HG03575 (cell line): ENCODE data around the gene CYP2U1.
"Not testable (repeated sequence)": the region's sequence is repeated elsewhere in the genome, so short reads cannot be mapped to it uniquely, and the experiment has no call there.

ENCODE experiments used
- ATAC-seq: cut with Tn5 transposase; IDR thresholded peaks from one replicate; pipeline ENCODE4 v1.9.1; 2021; ENCODE audit not compliant: unreplicated experiment, insufficient number of reproducible peaks, low FRiP score; ENCODE audit errors: extremely low read depth

Gene CYP2U1

GRCh38 chr4:107930821-107931774, at the start of gene CYP2U1:
CYP2U1 (plus strand) TSS chr4:107931549; CDS start chr4:107931644, 95 bp downstream.
- peak; percentile 80 for ATAC-seq

DNA sequence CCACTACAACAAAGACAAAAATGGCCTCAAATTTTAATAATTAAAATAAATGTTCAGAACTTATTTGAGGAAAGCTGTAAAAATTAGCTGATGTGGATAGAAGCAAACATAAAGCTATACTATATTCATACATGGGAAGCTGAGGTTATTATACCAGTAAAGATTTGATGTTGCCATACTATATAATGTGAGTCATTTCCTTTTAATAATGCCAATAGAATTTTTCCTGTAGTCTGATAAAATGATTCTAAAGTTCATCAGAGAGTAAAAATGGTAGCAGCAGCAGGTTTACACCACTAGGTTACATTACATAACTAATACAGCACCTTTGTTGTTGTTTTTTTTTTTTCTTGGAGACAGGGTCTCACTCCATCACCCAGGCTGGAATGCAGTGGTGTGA, 45.5 kb upstream of the CYP2U1 start:
- ATAC-seq: no peak

GRCh38 chr4:107888237-107888636, 43.1 kb upstream of the CYP2U1 start:
- no peak for ATAC-seq

DNA sequence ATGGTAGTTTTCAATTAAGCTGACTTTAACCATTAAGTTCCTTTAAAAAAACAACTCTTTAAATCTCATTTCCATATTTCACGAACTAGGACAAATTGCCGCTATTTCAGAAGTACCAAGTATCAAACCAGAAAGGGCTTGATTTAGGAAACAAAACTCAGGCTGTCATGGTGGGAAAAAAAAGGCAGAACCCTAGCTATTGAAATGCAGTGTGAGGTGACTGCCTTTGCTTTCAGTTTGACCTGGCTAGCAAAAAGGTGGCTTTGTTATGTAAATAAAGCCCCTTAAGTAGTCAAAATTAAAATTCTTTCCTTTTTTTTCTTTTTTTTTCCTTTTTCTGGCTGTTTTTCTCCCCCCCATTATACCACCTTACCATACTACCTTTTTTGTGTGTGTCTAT, 40.6 kb upstream of the CYP2U1 start:
- ATAC-seq: no peak

DNA sequence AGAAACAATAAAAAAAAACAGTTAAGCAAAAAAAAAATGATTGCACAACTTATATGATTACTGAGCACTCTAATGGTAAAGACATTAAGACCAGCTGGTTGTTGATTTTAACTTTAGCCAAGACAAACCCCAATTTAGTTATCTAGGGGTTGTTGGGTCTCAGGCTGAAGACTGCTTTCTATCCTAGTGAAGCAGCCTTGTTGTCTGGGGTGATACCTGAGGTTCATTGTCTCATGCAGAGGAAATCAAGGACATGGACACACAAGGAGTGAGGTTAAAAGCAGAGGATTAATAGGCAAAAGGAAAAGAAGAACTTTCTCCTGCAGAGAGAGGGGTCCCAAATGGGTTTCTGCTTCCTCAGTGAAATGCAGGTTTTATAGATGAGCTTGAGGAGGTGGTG, 40.0 kb upstream of the CYP2U1 start:
- no peak for ATAC-seq

DNA sequence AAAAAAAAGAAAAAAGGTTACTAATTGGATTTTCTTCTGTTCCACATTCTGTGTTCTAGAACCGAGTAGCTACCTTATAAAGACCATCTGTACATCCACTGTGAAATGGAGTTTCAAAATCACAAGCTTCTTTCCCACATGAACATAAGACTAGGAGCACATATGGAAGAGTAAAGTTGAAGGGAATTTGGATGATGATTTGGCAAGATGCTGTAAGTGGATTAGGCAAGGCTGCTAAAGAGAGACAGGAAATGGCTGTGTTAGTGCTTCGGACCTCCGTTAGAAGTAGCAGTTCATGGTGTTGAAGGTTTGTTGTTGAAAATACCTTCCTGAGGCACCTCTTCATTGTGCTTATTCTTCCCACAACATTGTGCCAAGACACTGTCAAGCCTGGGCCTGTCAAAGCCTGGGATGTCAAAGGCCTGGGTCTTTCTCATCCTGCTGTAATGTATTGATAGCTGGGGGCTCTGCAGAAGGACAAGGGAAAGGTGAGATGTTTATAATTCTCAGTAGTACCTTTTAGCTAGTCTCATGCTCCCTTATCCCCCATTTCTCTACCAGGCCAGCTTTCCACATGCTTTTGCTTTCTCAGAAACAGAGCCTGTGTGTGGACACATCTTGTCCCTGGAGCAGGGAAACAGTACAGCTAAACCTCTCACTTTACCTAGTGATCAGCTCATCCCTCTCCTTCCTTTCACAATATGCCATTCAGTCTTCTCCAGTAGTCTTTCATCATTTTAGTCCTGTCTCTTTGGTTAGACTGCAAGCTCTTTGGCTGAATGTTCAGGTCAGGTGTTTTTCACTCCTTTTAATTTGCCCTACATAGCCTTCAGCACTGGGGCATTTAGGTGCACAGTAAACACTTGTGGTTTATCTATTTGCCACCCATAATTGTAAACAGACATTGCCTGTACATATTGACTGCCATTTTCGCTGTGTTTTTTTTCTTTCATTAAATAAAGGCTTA, 37.9 kb upstream of the CYP2U1 start:
- no peak for ATAC-seq

GRCh38 chr4:107894138-107894603, 37.2 kb upstream of the CYP2U1 start:
- no peak for ATAC-seq

DNA sequence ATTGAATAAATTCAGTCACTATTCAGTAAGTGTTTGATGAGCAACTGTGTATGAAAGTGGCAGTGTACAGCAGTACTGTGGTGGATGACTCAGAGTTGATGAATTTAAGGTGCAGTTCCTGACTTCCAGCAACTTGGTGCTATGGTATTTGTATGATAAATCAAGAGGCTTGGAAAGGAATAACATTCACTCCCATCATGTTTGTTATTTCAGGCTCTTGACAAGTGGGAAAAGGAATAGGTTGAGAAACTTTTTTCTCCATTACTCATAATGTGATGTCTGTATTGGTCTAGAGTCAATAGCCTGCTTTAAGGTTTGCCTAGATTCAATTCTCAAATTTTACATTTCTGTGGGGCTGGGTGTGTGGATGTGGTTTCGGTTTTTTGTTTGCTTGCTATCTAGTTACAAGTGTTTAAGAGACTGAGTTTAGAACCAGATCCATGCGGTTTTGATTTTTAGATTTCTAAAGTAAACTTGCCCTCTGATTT, 35.1 kb upstream of the CYP2U1 start:
- no peak for ATAC-seq

DNA sequence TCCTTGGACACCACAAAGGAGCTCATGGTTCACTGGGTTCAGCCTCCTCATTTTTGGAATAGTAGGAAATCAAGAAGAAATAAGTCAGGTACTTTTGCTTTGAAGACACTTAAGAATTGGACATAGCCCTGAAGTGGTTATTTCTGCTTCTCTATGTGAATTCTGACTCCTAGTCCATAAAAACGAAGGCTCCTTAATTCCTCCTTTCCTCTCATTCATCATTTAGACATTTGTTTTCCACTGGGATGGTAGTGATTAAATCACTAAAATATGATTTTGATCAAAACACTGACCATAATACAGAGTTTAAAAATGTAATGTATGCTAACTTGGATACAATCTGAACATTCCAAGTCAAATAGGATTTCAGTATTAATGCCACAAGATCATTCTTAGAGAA, 34.7 kb upstream of the CYP2U1 start:
- ATAC-seq: no peak

DNA sequence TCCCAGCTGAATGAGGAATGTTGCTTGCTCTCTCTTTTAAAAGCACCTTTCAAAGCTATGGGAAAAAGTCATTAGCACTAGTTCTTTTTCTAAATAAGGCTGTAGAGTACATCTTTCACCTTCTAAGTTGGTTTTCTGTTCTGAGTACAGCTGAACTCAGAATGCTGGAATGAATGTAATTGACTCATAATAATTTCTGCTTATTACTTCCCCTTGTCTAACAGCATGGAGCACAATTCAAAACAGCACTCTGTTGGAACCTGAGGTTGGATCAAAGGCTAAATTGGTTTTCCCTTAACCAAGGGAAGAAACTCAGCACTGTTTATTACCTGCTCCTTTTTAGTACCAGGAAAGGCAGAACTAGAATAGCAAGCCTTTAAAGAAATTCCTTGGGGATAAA, 33.5 kb upstream of the CYP2U1 start:
- ATAC-seq: no peak

GRCh38 chr4:107900067-107900466, 31.3 kb upstream of the CYP2U1 start:
- no peak for ATAC-seq

- no peak for ATAC-seq
These were observed 30.8 kb upstream of the CYP2U1 start for GRCh38 chr4:107900508-107900907.

DNA sequence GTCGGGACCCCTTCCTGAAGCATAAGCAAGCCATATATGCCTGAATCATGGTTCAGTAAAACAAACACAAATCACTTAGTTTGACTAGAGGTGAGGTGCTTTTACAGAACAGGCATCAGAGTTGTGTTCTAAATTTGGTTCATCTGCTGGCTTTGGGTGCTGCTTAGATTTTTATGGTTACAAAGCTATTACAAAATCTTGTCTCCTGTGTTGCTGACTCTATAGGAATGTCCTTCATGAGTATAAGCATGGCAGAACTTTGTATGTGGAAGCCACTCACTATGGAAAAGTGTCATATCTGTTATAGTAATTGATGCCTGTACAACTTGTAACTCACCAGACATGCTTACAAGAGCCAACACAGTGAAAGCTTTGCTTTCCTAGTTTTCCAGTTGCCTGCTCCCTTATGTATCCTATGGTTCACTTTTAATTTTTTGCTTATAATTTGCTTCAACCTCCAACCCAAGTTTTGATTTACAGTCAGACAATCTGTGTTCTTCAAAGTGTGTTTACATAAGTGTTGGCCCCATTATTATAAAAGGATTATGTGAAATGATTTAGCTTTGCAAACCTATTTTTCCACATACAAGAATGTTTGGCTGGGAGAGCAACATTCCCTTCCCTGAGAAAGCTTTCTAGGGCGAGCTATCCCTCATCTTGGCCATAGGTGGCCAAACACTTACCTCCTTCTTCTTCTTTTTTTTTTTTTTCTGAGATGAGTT, 30.0 kb upstream of the CYP2U1 start:
- no peak for ATAC-seq

DNA sequence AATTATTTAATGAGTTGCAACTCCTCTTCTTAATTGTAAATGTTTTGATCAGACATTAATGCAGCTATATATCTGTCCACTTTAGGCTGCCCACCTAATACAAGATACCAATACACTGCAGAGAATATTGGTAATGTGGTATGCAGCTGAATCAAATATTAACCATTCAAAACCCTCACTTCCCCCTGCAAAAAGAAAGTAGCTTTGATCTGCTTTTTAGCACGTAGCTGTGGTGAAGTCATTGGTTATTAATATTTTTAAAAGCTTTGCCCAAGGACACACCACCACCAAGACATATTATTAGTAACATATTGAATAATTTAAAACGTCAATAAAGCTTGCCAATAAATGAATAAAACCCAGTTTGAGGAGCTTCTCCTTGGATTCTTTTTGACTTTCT, 28.6 kb upstream of the CYP2U1 start:
- ATAC-seq: peak; percentile 60

DNA sequence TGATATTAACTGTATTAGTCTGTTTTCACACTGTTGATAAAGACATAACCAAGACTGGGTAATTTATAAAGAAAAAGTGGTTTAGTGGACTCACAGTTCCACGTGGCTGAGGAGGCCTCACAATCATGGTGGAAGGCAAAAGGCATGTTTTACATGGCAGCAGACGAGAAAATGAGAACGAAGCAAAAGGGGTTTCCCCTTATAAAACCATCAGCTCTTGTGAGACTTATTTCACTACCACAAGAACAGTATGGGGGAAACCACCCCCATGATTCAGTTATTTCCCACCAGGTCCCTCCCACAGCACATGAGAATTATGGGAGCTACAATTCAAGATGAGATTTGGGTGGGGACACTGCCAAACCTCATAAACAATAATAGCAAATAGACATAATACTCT, 26.3 kb upstream of the CYP2U1 start:
- not testable (repeated sequence) for ATAC-seq

- no peak for ATAC-seq
These were observed 24.8 kb upstream of the CYP2U1 start for GRCh38 chr4:107906458-107907100.

GRCh38 chr4:107908377-107908776, 23.0 kb upstream of the CYP2U1 start:
- ATAC-seq: no peak

DNA sequence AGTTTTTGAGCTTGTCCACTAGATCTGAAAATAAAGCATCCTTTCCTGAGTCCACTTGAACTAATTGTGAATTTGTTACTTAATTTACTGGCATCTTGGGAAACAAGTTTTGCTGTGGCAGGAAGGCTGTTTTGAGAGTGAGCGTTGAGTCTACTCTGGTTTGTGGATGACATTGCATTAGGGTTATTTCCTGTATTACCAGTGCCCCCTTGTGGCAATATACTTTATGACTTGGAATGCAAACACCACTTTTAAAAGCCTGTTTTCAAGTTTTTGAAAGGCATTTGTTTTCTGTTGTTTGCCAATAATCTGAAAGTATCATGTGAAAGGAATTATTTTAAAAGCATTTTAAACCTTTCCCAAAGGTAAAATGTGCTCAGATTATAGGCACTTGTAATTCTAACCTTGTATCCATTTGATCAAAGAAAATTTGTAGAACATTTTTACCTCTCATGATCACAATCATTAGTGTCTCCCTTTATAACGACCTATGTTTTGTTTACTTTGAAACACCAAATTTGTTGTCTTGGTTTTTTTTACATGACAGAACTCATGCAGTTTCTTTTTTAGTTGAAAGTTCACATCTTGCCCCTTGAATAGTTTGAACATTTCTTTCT, 18.0 kb upstream of the CYP2U1 start:
- ATAC-seq: peak; percentile 85
